Activated T-cell treated with anti-CD3 and anti-CD28 coated beads, Interleukin-2, amount 50 U/mL, for 48 hours (primary cell): Measurements from ENCODE around the gene GAS2.

Source experiments
- DNase-seq, 2 experiments: peaks; one replicate each; pipeline ENCODE4 v3.0.0-alpha.2; 2020

The GAS2 gene

GRCh38 chr11:22730319-22730718 lies 63.9 kb downstream of the GAS2 start:
- no peak for DNase-seq

GRCh38 chr11:22732588-22732987 lies 66.2 kb downstream of the GAS2 start:
- no peak for DNase-seq

GRCh38 chr11:22733475-22734248 lies 67.3 kb downstream of the GAS2 start:
- DNase-seq: no peak

GRCh38 chr11:22734628-22735345 lies 68.4 kb downstream of the GAS2 start:
- DNase-seq: no peak

- no peak for DNase-seq
These were observed 75.8 kb downstream of the GAS2 start for GRCh38 chr11:22742157-22742613.

- no peak for DNase-seq
These were observed 83.1 kb downstream of the GAS2 start for GRCh38 chr11:22749536-22749935.

- DNase-seq: no peak
These were observed 86.5 kb downstream of the GAS2 start for GRCh38 chr11:22752908-22753310.

- DNase-seq: no peak
These were observed 87.0 kb downstream of the GAS2 start for GRCh38 chr11:22753416-22753815.

- DNase-seq: no peak
These were observed 94.7 kb downstream of the GAS2 start for GRCh38 chr11:22761066-22761465.

- no peak for DNase-seq
These were observed 96.8 kb downstream of the GAS2 start for GRCh38 chr11:22763166-22763565.

GRCh38 chr11:22764735-22765134 lies 98.3 kb downstream of the GAS2 start:
- DNase-seq: no peak

GRCh38 chr11:22768281-22768680 lies 101.9 kb downstream of the GAS2 start:
- DNase-seq: no peak

GRCh38 chr11:22769081-22769480 lies 102.7 kb downstream of the GAS2 start:
- DNase-seq: no peak

- DNase-seq: no peak
These were observed 108.3 kb downstream of the GAS2 start for GRCh38 chr11:22774716-22775115.

- no peak for DNase-seq
These were observed 108.8 kb downstream of the GAS2 start for GRCh38 chr11:22775248-22775647.

GRCh38 chr11:22778642-22779041 lies 112.2 kb downstream of the GAS2 start:
- no peak for DNase-seq

- DNase-seq: no peak
These were observed 113.4 kb downstream of the GAS2 start for GRCh38 chr11:22779850-22780249.

- no peak for DNase-seq
These were observed 114.7 kb downstream of the GAS2 start for GRCh38 chr11:22780952-22781593.

- DNase-seq: no peak
These were observed 118.8 kb downstream of the GAS2 start for GRCh38 chr11:22785251-22785650.

- DNase-seq: no peak
These were observed 120.1 kb downstream of the GAS2 start for GRCh38 chr11:22786475-22786874.

- no peak for DNase-seq
These were observed 120.6 kb downstream of the GAS2 start for GRCh38 chr11:22787055-22787454.

GRCh38 chr11:22787551-22788162 lies 121.2 kb downstream of the GAS2 start:
- peak in 1 of 2 experiments; percentile 20 for DNase-seq

- no peak for DNase-seq
These were observed 126.1 kb downstream of the GAS2 start for GRCh38 chr11:22792497-22792896.
